ENCODE measurements around the gene SAAL1. TPM values are rescaled to one million over a fixed set of nuclear protein-coding genes. Genes with fewer than 3 reads are reported as not detected.
"Not testable (repeated sequence)": the region's sequence is repeated elsewhere in the genome, so short reads cannot be mapped to it uniquely, and the experiment has no call there.

SAAL1 gene
- total and polyA plus RNA-seq, 4 donors: 4.0 to 15.8 (median 12.5) TPM

DNA sequence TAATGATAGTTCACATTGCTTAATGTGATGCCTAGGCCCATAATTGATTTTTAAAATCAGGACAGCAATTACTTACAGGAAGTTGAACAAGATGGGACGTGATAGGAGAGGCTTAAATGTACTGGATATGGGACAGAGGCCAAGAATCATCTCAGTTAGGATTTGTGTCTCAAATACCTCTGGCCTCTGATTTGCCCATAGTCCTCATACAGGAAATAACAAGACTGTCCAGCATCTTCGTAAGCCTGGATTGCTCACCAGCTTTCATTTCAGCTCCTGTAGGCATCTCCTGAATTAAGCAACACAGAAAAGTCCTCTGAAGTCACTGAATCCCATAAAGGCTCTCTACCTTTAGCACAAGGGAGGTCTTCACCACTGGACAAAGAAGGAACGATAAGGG, 26.5 kb upstream of the SAAL1 start, which contains the start of gene MRGPRX3:
Gene MRGPRX3 (plus strand): TSS at position 231 of the 400 bp plus-strand sequence. CDS start 4,632 bp downstream, outside the sequence.
- Histone ChIP-seq H3K27ac (ENCODE audit: low read depth in 1 of 2, low read length in 2 of 2) (no peak within 1 kb of the TSS), H3K4me1 (ENCODE audit: control insufficient read depth in 1 of 2, insufficient read depth in 2 of 2, low read length in 2 of 2) (no peaks in the 10 kb centered on the region), H3K9me3 (ENCODE audit: control insufficient read depth, low read length) (peaks cover 3% of the 10 kb centered on the region), H3K27me3 (ENCODE audit: control insufficient read depth in 1 of 2, insufficient read depth in 2 of 2, low read length in 1 of 2) (no peaks in the 10 kb centered on the region), H3K36me3 (ENCODE audit: control insufficient read depth in 1 of 2, insufficient read depth in 2 of 2, low read length in 1 of 2) (no peaks in the 10 kb centered on the region), H3K4me3 (ENCODE audit: low read length in 2 of 2) (no peak within 1 kb of the TSS)
- intact Hi-C loops (cut with DNase I): no loop called here
- WGBS, 2 donors: 68 to 77% methylated on average over 3 of the region's 3 CpGs
- no peak for ATAC-seq (ENCODE audit: low FRiP score)
- DNase-seq: no peak

DNA sequence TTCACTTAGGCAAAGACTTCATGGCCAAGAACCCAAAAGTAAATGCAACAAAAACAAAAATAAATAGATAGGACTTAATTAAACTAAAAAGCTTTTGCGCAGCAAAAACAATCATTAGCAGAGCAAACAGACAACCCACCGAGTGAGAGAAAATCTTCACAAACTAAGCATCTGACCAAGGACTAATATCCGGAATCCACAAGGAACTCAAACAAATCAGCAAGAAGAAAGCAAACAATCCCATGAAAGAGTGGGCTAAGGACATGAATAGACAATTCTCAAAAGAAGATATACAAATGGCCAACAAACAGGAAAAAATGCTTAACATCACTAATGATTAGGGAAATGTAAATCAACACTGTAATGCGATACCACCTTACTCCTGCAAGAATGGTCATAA, 25.2 kb upstream of the SAAL1 start:
- H3K36me3 ChIP-seq (ENCODE audit: control insufficient read depth in 1 of 2, insufficient read depth in 2 of 2, low read length in 1 of 2); DNase-seq; ATAC-seq (ENCODE audit: low FRiP score); H3K27me3 ChIP-seq (ENCODE audit: control insufficient read depth in 1 of 2, insufficient read depth in 2 of 2, low read length in 1 of 2); H3K4me1 ChIP-seq (ENCODE audit: control insufficient read depth in 1 of 2, insufficient read depth in 2 of 2, low read length in 2 of 2); H3K4me3 ChIP-seq (ENCODE audit: low read length in 2 of 2); intact Hi-C loops (cut with DNase I); H3K9me3 ChIP-seq (ENCODE audit: control insufficient read depth, low read length); H3K27ac ChIP-seq (ENCODE audit: low read depth in 1 of 2, low read length in 2 of 2): not testable (repeated sequence)
- 90 to 92% methylated on average over 4 of the region's 4 CpGs for WGBS, 2 donors

DNA sequence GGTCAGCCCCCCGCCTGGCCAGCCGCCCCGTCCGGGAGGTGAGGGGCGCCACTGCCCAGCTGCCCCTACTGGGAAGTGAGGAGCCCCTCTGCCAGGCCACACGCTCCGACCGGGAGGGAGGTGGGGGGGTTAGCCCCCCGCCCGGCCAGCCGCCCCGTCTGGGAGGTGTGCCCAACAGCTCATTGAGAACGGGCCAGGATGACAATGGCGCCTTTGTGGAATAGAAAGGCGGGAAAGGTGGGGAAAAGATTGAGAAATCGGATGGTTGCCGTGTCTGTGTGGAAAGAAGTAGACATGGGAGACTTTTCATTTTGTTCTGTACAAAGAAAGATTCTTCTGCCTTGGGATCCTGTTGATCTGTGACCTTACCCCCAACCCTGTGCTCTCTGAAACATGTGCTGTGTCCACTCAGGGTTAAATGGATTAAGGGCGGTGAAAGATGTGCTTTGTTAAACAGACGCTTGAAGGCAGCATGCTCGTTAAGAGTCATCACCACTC, 15.5 kb upstream of the SAAL1 start:
- H3K9me3 ChIP-seq (ENCODE audit: control insufficient read depth, low read length); H3K27me3 ChIP-seq (ENCODE audit: control insufficient read depth in 1 of 2, insufficient read depth in 2 of 2, low read length in 1 of 2); H3K4me3 ChIP-seq (ENCODE audit: low read length in 2 of 2); H3K4me1 ChIP-seq (ENCODE audit: control insufficient read depth in 1 of 2, insufficient read depth in 2 of 2, low read length in 2 of 2); H3K36me3 ChIP-seq (ENCODE audit: control insufficient read depth in 1 of 2, insufficient read depth in 2 of 2, low read length in 1 of 2); H3K27ac ChIP-seq (ENCODE audit: low read depth in 1 of 2, low read length in 2 of 2); DNase-seq; intact Hi-C loops (cut with DNase I); ATAC-seq (ENCODE audit: low FRiP score): not testable (repeated sequence)
- WGBS, 2 donors: 77 to 86% methylated on average over 16 to 20 of the region's 20 CpGs

DNA sequence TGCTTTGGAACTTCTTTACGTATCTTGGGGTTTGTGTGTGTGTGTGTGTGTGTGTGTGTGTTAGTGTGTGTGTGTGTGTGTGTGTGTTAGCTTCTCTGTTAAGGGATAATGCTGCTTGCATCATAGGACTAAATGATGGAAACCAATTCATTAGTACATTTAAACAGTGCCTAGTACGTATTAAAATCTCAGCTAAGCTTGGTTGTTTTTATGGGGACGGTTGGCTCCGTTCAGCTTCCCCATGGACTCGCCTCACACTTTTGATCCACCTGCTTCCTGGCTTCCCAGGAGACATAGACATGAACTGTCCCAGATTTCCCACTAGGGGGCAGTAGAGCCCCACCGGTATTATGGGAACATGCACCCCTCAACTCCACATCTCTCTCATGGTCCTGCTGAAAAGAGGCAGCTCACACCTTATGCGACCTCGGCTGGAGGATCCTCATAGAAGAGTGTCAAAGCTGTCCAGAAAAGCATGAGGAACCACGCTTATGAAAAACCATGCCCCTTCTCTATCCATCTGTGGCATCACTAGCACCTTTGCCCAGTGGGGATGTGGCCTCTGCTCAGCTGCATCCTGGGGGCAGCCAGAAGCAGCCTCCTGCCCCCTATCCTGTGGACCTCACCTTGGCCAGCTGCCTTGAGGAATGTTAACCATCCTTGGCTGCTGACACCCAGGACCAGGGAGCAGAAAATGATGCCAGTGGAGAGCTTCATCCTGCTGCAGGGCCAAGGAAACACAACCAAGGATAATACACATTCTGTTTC, 9.7 kb upstream of the SAAL1 start:
- WGBS, 2 donors: 2 to 4% methylated on average over 9 of the region's 9 CpGs
- H3K4me1 ChIP-seq (ENCODE audit: control insufficient read depth in 1 of 2, insufficient read depth in 2 of 2, low read length in 2 of 2): no peaks in the 10 kb centered on the region
- no peaks in the 10 kb centered on the region for H3K27me3 ChIP-seq (ENCODE audit: control insufficient read depth in 1 of 2, insufficient read depth in 2 of 2, low read length in 1 of 2)
- no peak overlapping the region for H3K27ac ChIP-seq (ENCODE audit: low read depth in 1 of 2, low read length in 2 of 2)
- DNase-seq: peak in 1 of 2 donors; percentile 51
- intact Hi-C loops (cut with DNase I): no loop called here
- H3K4me3 ChIP-seq (ENCODE audit: low read length in 2 of 2): no peak overlapping the region
- no peaks in the 10 kb centered on the region for H3K36me3 ChIP-seq (ENCODE audit: control insufficient read depth in 1 of 2, insufficient read depth in 2 of 2, low read length in 1 of 2)
- H3K9me3 ChIP-seq (ENCODE audit: control insufficient read depth, low read length): peaks cover 2% of the 10 kb centered on the region
- peak; percentile 87 for ATAC-seq (ENCODE audit: low FRiP score)

DNA sequence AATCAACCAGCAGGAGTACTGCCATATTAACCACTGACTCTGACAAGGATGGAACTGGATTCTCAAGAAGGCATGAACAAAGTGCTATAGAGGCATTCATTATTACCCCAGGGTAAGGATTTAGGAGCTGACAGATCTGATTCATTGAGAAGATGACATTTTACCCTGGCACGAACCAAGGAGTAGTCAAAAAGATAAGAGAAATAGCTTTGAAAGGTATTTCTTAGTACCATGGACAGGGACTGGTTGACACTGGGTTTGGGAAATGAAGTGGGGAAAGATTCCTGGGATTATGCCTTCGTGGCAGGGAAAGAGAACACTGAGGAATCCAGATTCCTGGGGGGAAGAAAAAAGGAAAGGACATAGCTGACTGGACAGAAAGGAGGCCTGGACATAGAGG, 5.1 kb upstream of the SAAL1 start:
- H3K27me3 ChIP-seq (ENCODE audit: control insufficient read depth in 1 of 2, insufficient read depth in 2 of 2, low read length in 1 of 2): no peaks in the 10 kb centered on the region
- no peak overlapping the region for H3K4me3 ChIP-seq (ENCODE audit: low read length in 2 of 2)
- no peaks in the 10 kb centered on the region for H3K4me1 ChIP-seq (ENCODE audit: control insufficient read depth in 1 of 2, insufficient read depth in 2 of 2, low read length in 2 of 2)
- DNase-seq: no peak
- H3K27ac ChIP-seq (ENCODE audit: low read depth in 1 of 2, low read length in 2 of 2): no peak overlapping the region
- no peaks in the 10 kb centered on the region for H3K36me3 ChIP-seq (ENCODE audit: control insufficient read depth in 1 of 2, insufficient read depth in 2 of 2, low read length in 1 of 2)
- no peaks in the 10 kb centered on the region for H3K9me3 ChIP-seq (ENCODE audit: control insufficient read depth, low read length)
- intact Hi-C loops (cut with DNase I): no loop called here
- WGBS, 2 donors: 29 to 31% methylated on average over 2 of the region's 2 CpGs
- ATAC-seq (ENCODE audit: low FRiP score): no peak

DNA sequence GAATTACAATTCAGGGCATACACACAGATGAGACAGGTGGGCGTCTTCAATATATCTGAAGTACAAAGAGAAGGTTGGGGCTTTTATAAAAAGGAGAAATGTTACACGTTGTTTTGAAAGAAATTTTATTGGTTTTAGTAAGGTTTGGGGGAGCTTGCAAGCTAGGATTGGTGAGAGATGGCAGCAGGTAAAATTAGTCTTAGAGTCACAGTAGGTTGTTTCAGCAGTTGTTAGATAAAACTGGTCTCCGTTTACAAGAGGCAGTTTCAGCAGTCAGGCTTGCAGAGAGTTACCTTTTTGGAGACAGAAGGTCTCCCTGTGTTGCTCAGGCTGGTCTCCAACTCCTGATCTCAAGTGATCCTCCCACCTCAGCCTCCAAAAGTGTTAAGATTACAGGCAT, 2.4 kb upstream of the SAAL1 start:
- Histone ChIP-seq H3K36me3 (ENCODE audit: control insufficient read depth in 1 of 2, insufficient read depth in 2 of 2, low read length in 1 of 2) (no peaks in the 10 kb centered on the region), H3K27ac (ENCODE audit: low read depth in 1 of 2, low read length in 2 of 2) (no peak overlapping the region), H3K9me3 (ENCODE audit: control insufficient read depth, low read length) (no peaks in the 10 kb centered on the region), H3K4me3 (ENCODE audit: low read length in 2 of 2) (no peak overlapping the region), H3K4me1 (ENCODE audit: control insufficient read depth in 1 of 2, insufficient read depth in 2 of 2, low read length in 2 of 2) (peaks cover 1 to 6% of the 10 kb centered on the region in 2 donors), H3K27me3 (ENCODE audit: control insufficient read depth in 1 of 2, insufficient read depth in 2 of 2, low read length in 1 of 2) (no peaks in the 10 kb centered on the region)
- intact Hi-C loops (cut with DNase I): loop anchor here (5.0 to 10.0 kb wide), 5 partner anchors 63 to 116 kb away; partner anchors contain the start of genes SERGEF (in 2 of the 2) and TPH1 (in 1 of the 2)
- DNase-seq (no peak), ATAC-seq (ENCODE audit: low FRiP score) (no peak)
- WGBS, 2 donors: 70 to 72% methylated on average over 3 of the region's 3 CpGs

DNA sequence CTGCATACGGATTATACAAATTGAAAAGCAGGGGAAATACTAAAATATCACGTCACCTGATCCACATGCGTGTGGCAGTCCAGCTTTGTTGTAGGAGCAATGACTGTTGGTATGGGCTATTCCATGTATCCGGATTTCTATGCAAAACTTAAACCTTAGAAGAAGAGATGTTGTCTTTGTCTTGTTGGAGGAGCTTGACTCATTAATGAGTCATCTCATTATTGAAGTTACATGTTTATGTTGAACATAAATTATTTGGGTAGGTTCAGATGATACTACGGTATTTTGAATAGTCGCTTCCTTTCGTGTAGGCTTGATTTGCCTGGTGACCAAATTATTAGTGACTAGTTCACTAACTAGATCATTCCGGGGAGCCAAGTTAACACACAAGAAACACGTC, 806 bp upstream of the SAAL1 start:
- H3K4me3 ChIP-seq (ENCODE audit: low read length in 2 of 2): no peak overlapping the region

DNA sequence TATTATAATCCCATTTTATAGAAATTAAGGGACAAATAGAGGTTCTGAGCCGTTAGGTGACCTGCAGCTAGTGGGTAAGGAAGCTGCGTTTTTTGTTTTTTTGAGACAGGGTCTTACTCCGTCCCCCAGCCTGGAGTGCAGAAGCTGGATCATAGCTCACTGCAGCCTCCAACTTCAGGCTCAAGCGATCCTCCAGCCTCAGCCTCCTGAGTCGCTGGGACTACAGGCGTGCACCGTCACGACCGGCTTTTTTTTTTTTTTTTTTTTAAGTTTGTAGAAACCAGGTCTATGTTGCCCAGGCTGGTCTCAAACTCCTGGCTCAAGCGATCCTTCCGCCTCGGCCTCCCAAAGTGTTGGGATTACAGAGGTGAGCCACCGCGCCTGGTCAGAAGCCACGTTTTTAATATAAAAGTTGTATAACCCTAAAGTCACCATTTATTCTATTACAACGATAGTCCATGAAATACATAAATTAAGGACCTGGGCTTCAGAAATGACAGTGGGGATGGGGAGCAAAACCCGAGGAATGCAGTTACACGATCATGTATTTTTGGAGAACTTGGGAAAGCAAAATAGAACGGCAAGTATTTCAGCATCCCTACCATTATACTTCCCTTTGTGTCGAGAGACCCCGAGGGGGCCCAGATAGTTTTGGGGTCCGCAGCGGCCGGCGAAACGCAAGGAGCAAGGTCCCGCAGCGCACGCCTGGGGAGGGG, 638 bp downstream of the SAAL1 start:
- ATAC-seq (ENCODE audit: low FRiP score) (peak; percentile 9), DNase-seq (no peak)
- H3K36me3 ChIP-seq (ENCODE audit: control insufficient read depth in 1 of 2, insufficient read depth in 2 of 2, low read length in 1 of 2): peaks cover 2 to 5% of the 10 kb centered on the region in 2 donors
- peak overlapping the region; percentile 84 to 91 for H3K4me3 ChIP-seq (ENCODE audit: low read length in 2 of 2)
- H3K4me1 ChIP-seq (ENCODE audit: control insufficient read depth in 1 of 2, insufficient read depth in 2 of 2, low read length in 2 of 2): peaks cover 1 to 6% of the 10 kb centered on the region in 2 donors
- H3K27ac ChIP-seq (ENCODE audit: low read depth in 1 of 2, low read length in 2 of 2): no peak overlapping the region
- H3K27me3 ChIP-seq (ENCODE audit: control insufficient read depth in 1 of 2, insufficient read depth in 2 of 2, low read length in 1 of 2): no peaks in the 10 kb centered on the region
- no peaks in the 10 kb centered on the region for H3K9me3 ChIP-seq (ENCODE audit: control insufficient read depth, low read length)
- intact Hi-C loops (cut with DNase I): loop anchor here (5.0 to 10.0 kb wide), 5 partner anchors 60 to 113 kb away; partner anchors contain the start of genes SERGEF (in 2 of the 2) and TPH1 (in 1 of the 2)
- WGBS, 2 donors: 17 to 19% methylated on average over 29 of the region's 29 CpGs

More for the DNA sequence above, 806 bp upstream of the SAAL1 start:
- DNase-seq: no peak
- Histone ChIP-seq H3K27me3 (ENCODE audit: control insufficient read depth in 1 of 2, insufficient read depth in 2 of 2, low read length in 1 of 2) (no peaks in the 10 kb centered on the region), H3K9me3 (ENCODE audit: control insufficient read depth, low read length) (no peaks in the 10 kb centered on the region), H3K4me1 (ENCODE audit: control insufficient read depth in 1 of 2, insufficient read depth in 2 of 2, low read length in 2 of 2) (peaks cover 1 to 6% of the 10 kb centered on the region in 2 donors), H3K27ac (ENCODE audit: low read depth in 1 of 2, low read length in 2 of 2) (no peak overlapping the region), H3K36me3 (ENCODE audit: control insufficient read depth in 1 of 2, insufficient read depth in 2 of 2, low read length in 1 of 2) (peaks cover 2 to 5% of the 10 kb centered on the region in 2 donors)
- intact Hi-C loops (cut with DNase I): loop anchor here (5.0 to 10.0 kb wide), 5 partner anchors 62 to 114 kb away; partner anchors contain the start of genes SERGEF (in 2 of the 2) and TPH1 (in 1 of the 2)
- 90 to 91% methylated on average over 9 of the region's 9 CpGs for WGBS, 2 donors
- ATAC-seq (ENCODE audit: low FRiP score): no peak
